Psoas muscle (tissue), 8 donors: ENCODE measurements around the gene JPH2. TPM values are rescaled to one million over a fixed set of nuclear protein-coding genes. Genes with fewer than 3 reads are reported as not detected.
A peak's percentile ranks its signal among the peaks of the same experiment; 100 is the strongest.

Source experiments
- ATAC-seq, 4 donors: fragments of 200-7000 bp; cut with Tn5 transposase; one replicate each; pipeline ENCODE4 v1.9.1; 2020; ENCODE audit warnings: moderate library complexity in 3 of 4, mild to moderate bottlenecking in 2 of 4
- DNase-seq, 2 donors: peaks; one replicate each; pipeline ENCODE4 v3.0.0-alpha.2; 2020
- H3K27ac ChIP-seq: fragments of 200-600 bp; one replicate; pipeline ENCODE4 v1.8.0; 2022
- H3K27me3 ChIP-seq, 3 donors: fragments of 200-600 bp in 1 of 3; one replicate each; pipeline versions ENCODE4 v1.6.1 to v1.8.0; 2013 to 2022; ENCODE audit warnings: low read length in 2 of 3, mild to moderate bottlenecking in 2 of 3, moderate library complexity in 1 of 3; ENCODE audit not compliant: insufficient read depth in 3 of 3
- H3K36me3 ChIP-seq, 2 donors: fragments of 200-600 bp in 1 of 2; one replicate each; pipeline versions ENCODE4 v1.6.1 to v1.8.0; 2013 to 2022; ENCODE audit warnings: low read depth in 1 of 2, mild to moderate bottlenecking in 1 of 2, moderate library complexity in 1 of 2; ENCODE audit not compliant: insufficient read depth in 1 of 2
- H3K4me1 ChIP-seq: fragments of 200-600 bp; one replicate; pipeline ENCODE4 v1.8.0; 2022
- H3K4me3 ChIP-seq: fragments of 200-600 bp; one replicate; pipeline ENCODE4 v1.8.0; 2022; ENCODE audit warnings: mild to moderate bottlenecking
- H3K9me3 ChIP-seq: fragments of 200-600 bp; one replicate; pipeline ENCODE4 v1.8.0; 2022
- WGBS, 3 donors: extraction: QIAGEN DNeasy Blood & Tissue Kit; methylation state at CpG; one replicate each; pipeline versions ENCODE4 v1.1.6 to v1.1.7; 2013; 5-methylcytosine and 5-hydroxymethylcytosine counted together
- intact Hi-C, 2 donors: fragments of 100-400 bp; cut with DNase I; formaldehyde crosslinking; loops; one replicate each; pipeline versions ENCODE4 v1.11.0 to v1.14.2; 2022
- polyA plus RNA-seq, 3 donors: library from polyadenylated mRNA; stranded (reverse); fragments of 200-250 nt; gene quantifications; one replicate each; pipeline ENCODE4 v1.2.3, GENCODE V29; 2013
- total RNA-seq, 4 donors: library from RNA; stranded (reverse); fragmentation: NEBNext Ultra II Directional in 2 of 4; extraction: Animal tissue kit (Norgen Biotek cat#: 25700) in 2 of 4; gene quantifications; one replicate each; pipeline versions ENCODE4 v1.2.1 to v1.2.4, GENCODE V29; 2021 to 2023
- TF ChIP-seq, protein P1 (sequence below): fragments of 200-600 bp; IDR thresholded peaks from one replicate; pipeline ENCODE4 v1.8.0; 2022; ENCODE audit warnings: antibody characterized with exemption
- donor health status: healthy with polysubstance abuse.
- donor health status: DM: no; HTN: no; CAD: no; lungs with moderate emphysema.
- donor health status: Bipolar disorder and iron deficiency.
- donor health status: healthy.
- donor health status: DM: yes; HTN: yes; CAD: no.
- donor health status: DM: no; HTN: no; CAD: no.
- donor health status: DM: no; HTN: no; CAD: no.
- donor health status: DM: yes; HTN: yes; CAD: no.

JPH2 gene
- total and polyA plus RNA-seq, 7 donors, result 13.5 to 145 (median 48.0) TPM

DNA sequence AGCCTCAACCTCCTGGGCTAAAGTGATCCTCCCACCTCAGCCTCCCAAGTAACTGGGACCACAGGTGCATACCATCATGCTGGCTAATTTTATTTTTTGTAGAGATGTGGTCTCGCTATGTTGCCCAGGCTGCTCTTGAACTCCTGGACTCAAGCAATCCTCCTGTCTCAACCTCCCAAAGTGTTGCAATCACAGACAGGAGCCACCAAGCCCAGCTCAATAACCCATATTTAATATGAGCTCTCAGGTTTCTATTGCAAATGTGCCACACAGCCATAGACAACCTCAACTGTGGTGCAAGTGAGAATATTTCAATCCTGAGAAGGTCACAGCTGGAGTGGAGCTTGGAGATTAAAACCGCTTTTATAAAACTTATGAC lies 14.4 kb downstream of the JPH2 start:
- Histone ChIP-seq H3K27ac (peak overlapping the region; percentile 97), H3K27me3 (no peaks in the 10 kb centered on the region), H3K4me1 (peaks cover 76% of the 10 kb centered on the region), H3K4me3 (no peak overlapping the region), H3K9me3 (no peaks in the 10 kb centered on the region), H3K36me3 (peaks cover 0 to 2% of the 10 kb centered on the region in 2 donors)
- 69 to 80% (median 76%) methylated on average over 2 of the region's 2 CpGs for WGBS, 3 donors
- intact Hi-C loops, result no loop called here
- ATAC-seq (no peak), DNase-seq (no peak)
- TF ChIP-seq, protein P1, sequence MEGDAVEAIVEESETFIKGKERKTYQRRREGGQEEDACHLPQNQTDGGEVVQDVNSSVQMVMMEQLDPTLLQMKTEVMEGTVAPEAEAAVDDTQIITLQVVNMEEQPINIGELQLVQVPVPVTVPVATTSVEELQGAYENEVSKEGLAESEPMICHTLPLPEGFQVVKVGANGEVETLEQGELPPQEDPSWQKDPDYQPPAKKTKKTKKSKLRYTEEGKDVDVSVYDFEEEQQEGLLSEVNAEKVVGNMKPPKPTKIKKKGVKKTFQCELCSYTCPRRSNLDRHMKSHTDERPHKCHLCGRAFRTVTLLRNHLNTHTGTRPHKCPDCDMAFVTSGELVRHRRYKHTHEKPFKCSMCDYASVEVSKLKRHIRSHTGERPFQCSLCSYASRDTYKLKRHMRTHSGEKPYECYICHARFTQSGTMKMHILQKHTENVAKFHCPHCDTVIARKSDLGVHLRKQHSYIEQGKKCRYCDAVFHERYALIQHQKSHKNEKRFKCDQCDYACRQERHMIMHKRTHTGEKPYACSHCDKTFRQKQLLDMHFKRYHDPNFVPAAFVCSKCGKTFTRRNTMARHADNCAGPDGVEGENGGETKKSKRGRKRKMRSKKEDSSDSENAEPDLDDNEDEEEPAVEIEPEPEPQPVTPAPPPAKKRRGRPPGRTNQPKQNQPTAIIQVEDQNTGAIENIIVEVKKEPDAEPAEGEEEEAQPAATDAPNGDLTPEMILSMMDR, result no peak

DNA sequence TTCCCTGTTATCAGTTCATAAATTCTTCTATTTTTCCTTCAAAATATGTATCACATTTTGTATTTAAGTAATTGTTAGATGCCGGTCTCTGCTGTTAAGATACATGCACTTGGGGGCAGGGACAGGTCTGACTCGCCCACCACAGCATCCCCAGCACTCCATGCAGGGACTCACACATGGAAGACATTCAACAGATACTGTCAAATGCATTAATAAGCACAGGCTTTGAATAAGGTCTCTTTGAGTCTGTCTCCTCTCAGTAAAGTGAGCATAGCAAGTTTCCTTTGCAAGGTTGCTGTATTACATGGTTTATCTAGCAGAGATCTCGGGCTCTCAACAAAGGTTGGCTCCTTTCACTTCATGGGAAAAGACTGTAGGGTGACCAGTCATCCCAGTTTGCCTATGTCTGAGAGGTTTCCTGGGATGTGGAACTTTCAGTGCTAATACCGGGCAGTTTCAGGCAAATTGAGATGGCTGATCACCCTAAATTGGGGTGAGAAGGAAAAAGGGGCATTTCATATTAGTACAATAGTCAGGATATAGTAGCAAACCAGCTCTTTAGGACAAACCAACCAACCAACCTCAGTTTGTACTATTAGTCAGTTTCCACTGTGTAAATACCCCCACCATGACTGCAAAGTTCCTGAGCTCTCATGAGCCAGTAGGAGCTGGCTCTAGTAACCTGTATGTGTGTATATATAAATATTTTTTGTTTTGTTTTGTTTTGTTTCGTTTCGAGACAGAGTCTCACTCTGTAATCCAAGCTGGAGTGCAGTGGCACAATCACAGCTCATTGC lies 15.0 kb downstream of the JPH2 start:
- WGBS, 3 donors, result 49 to 64% (median 50%) methylated on average over 6 of the region's 6 CpGs
- peaks cover 79% of the 10 kb centered on the region for H3K4me1 ChIP-seq

DNA sequence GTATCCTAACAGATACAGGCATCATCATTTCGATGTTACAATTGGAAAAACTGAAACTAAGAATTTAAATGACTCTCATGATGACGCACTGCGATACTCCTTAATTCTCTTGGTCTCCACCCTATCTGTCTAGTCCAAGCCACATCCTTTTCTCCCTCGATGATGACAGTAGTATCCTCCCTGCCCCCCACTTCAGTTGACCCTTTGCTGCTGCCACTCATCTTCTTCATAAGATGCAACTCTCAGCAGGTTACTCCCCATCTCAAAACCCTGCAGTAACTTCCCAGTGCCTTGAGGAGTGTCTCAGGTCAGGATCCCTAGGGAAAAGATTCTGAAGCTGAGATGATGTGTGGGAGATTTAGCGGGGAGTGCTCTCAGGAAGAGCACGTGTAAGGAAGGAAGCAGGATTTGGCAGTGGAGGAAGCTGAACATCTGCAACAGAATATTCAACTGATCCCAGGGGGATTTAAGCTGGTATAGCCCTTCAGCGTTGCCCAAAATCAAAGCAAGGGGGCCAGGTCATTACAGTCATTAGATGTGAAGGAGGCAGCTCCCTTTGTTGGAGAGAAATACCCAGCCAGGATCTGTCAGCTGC lies 16.1 kb downstream of the JPH2 start:
- WGBS, 3 donors, result 18 to 26% (median 23%) methylated on average over 7 of the region's 7 CpGs
- intact Hi-C loops, result no loop called here
- H3K9me3 ChIP-seq, result no peaks in the 10 kb centered on the region
- H3K27ac ChIP-seq, result peak overlapping the region; percentile 97
- H3K27me3 ChIP-seq, result no peaks in the 10 kb centered on the region
- TF ChIP-seq, protein P1, result no peak
- peaks cover 0 to 2% of the 10 kb centered on the region in 2 donors for H3K36me3 ChIP-seq
- H3K4me1 ChIP-seq, result peaks cover 79% of the 10 kb centered on the region
- no peak for DNase-seq
- no peak for ATAC-seq
- H3K4me3 ChIP-seq, result no peak overlapping the region

More for the DNA sequence above, 15.0 kb downstream of the JPH2 start:
- no peak for ATAC-seq
- Histone ChIP-seq H3K36me3 (peaks cover 0 to 2% of the 10 kb centered on the region in 2 donors), H3K27ac (peak overlapping the region; percentile 97), H3K9me3 (no peaks in the 10 kb centered on the region), H3K27me3 (no peaks in the 10 kb centered on the region), H3K4me3 (no peak overlapping the region)
- no peak for DNase-seq
- intact Hi-C loops, result no loop called here
- TF ChIP-seq, protein P1, result no peak

DNA sequence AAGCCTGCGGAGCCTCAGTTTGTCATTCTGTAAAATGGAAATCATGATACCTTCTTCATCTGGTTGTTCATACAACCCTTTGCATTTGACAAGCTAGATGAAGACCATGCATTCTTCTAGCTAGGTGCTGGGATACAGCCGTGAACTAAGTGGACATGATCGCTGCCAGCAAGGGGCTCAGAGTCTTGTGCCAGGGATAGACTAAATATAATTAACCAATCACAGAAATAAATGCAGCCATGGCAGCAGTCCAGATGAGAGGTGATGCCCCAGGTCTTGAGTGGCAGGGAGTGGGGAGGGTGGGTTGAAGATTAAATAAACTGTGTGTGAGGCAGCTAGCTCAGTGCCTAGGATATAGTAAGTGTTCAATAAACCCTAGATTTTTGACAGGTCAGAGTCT lies 19.3 kb downstream of the JPH2 start:
- Histone ChIP-seq H3K36me3 (no peaks in the 10 kb centered on the region), H3K9me3 (no peaks in the 10 kb centered on the region), H3K4me1 (peaks cover 70% of the 10 kb centered on the region), H3K4me3 (no peak overlapping the region), H3K27ac (peak overlapping the region; percentile 97), H3K27me3 (no peaks in the 10 kb centered on the region)
- DNase-seq (no peak), ATAC-seq (no peak)
- intact Hi-C loops, result no loop called here
- WGBS, 3 donors, result 35 to 67% (median 46%) methylated on average over 3 of the region's 3 CpGs
- TF ChIP-seq, protein P1, result no peak
